Loucy (cell line): ENCODE results near the gene ABCA3.

Source experiments
- CTCF ChIP-seq: fragments of 200-600 bp; sonication (generic); conservative IDR thresholded peaks from 2 replicates; pipeline ENCODE4 v1.5.1; 2014; ENCODE audit warnings: mild to moderate bottlenecking, antibody characterized with exemption, low read length
- EZH2phosphoT487 ChIP-seq: fragments of 200-600 bp; IDR thresholded peaks from 2 replicates; pipeline ENCODE4 v1.6.1; 2018; ENCODE audit warnings: antibody characterized with exemption, mild to moderate bottlenecking, moderate library complexity, borderline replicate concordance

- TF ChIP-seq CTCF (peak; percentile 29), EZH2phosphoT487 (no peak)
Observed at GRCh38 chr16:2251296-2252111, 89.0 kb downstream of the ABCA3 start, which contains the start of gene ECI1.
